RWPE2 (cell line): Measurements from ENCODE around the gene TOPAZ1.

Source experiments
- ATAC-seq: fragments of 200-7000 bp; cut with Tn5 transposase; 3 replicates; pipeline ENCODE4 v1.9.1; 2021; ENCODE audit warnings: low read depth
- DNase-seq: peaks from one replicate; pipeline ENCODE4 v3.0.0-alpha.2; 2020; ENCODE audit warnings: low spot score
- H3K27ac ChIP-seq: fragments of 450-650 bp; 2 replicates; pipeline ENCODE4 v1.5.1; 2017; ENCODE audit warnings: mild to moderate bottlenecking; ENCODE audit not compliant: poor library complexity, severe bottlenecking
- H3K27me3 ChIP-seq: fragments of 250-450 bp; sonication (Bioruptor Pico); 2 replicates; pipeline ENCODE4 v1.5.1; 2021; ENCODE audit warnings: mild to moderate bottlenecking, moderate library complexity; ENCODE audit not compliant: insufficient read depth, poor library complexity, severe bottlenecking
- H3K36me3 ChIP-seq: fragments of 250-450 bp; sonication (Bioruptor Pico); 2 replicates; pipeline ENCODE4 v1.5.1; 2020; ENCODE audit warnings: low read depth, mild to moderate bottlenecking, moderate library complexity
- H3K4me1 ChIP-seq: fragments of 250-450 bp; sonication (Bioruptor Pico); 2 replicates; pipeline ENCODE4 v1.5.1; 2021; ENCODE audit warnings: mild to moderate bottlenecking, moderate library complexity; ENCODE audit not compliant: insufficient read depth, poor library complexity, severe bottlenecking
- H3K4me3 ChIP-seq: fragments of 250-450 bp; sonication (Bioruptor Pico); 2 replicates; pipeline ENCODE4 v1.5.1; 2021; ENCODE audit warnings: mild to moderate bottlenecking, moderate library complexity; ENCODE audit not compliant: severe bottlenecking
- H3K9me3 ChIP-seq: fragments of 250-450 bp; sonication (Bioruptor Pico); 2 replicates; pipeline ENCODE4 v1.5.1; 2021; ENCODE audit warnings: mild to moderate bottlenecking, moderate library complexity; ENCODE audit not compliant: severe bottlenecking
- TF ChIP-seq, protein P1 (sequence below): fragments of 450-650 bp; IDR thresholded peaks from one replicate; pipeline ENCODE4 v1.5.1; 2017; ENCODE audit warnings: mild to moderate bottlenecking, moderate library complexity; ENCODE audit not compliant: poor library complexity, severe bottlenecking

The TOPAZ1 gene

DNA sequence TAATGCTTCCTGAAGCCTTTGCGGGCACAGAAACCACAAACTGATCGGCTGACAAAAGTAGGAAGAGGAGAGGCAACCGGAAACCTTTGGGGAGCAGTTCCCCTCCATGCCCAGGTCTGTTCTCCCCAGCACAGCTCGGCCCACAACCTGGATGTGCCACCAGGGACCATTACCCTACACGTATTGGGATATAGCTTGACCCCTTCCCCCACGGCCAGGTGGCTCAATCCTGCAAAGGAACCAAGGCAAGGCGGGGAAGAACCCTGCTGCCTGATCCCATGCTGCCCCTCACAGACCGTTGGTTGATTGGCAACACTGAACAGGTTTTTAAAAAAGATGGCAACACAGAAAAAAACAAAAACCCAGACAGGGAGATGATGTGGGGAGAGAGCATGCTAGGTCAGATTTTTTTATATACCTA, 77.2 kb downstream of the TOPAZ1 start:
- Histone ChIP-seq H3K27me3 (no peaks in the 10 kb centered on the region), H3K4me1 (no peaks in the 10 kb centered on the region), H3K36me3 (no peaks in the 10 kb centered on the region), H3K4me3 (no peak overlapping the region), H3K27ac (no peak overlapping the region), H3K9me3 (no peaks in the 10 kb centered on the region)
- DNase-seq, result no peak
- ATAC-seq, result no peak
- TF ChIP-seq, protein P1, sequence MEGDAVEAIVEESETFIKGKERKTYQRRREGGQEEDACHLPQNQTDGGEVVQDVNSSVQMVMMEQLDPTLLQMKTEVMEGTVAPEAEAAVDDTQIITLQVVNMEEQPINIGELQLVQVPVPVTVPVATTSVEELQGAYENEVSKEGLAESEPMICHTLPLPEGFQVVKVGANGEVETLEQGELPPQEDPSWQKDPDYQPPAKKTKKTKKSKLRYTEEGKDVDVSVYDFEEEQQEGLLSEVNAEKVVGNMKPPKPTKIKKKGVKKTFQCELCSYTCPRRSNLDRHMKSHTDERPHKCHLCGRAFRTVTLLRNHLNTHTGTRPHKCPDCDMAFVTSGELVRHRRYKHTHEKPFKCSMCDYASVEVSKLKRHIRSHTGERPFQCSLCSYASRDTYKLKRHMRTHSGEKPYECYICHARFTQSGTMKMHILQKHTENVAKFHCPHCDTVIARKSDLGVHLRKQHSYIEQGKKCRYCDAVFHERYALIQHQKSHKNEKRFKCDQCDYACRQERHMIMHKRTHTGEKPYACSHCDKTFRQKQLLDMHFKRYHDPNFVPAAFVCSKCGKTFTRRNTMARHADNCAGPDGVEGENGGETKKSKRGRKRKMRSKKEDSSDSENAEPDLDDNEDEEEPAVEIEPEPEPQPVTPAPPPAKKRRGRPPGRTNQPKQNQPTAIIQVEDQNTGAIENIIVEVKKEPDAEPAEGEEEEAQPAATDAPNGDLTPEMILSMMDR, result no peak

- Histone ChIP-seq H3K27me3 (no peaks in the 10 kb centered on the region), H3K4me3 (no peak overlapping the region), H3K4me1 (no peaks in the 10 kb centered on the region), H3K9me3 (no peaks in the 10 kb centered on the region), H3K27ac (no peak overlapping the region), H3K36me3 (no peaks in the 10 kb centered on the region)
- ATAC-seq (no peak), DNase-seq (no peak)
- TF ChIP-seq, protein P1, result no peak
Measured at GRCh38 chr3:44321335-44321734, 79.6 kb downstream of the TOPAZ1 start.

DNA sequence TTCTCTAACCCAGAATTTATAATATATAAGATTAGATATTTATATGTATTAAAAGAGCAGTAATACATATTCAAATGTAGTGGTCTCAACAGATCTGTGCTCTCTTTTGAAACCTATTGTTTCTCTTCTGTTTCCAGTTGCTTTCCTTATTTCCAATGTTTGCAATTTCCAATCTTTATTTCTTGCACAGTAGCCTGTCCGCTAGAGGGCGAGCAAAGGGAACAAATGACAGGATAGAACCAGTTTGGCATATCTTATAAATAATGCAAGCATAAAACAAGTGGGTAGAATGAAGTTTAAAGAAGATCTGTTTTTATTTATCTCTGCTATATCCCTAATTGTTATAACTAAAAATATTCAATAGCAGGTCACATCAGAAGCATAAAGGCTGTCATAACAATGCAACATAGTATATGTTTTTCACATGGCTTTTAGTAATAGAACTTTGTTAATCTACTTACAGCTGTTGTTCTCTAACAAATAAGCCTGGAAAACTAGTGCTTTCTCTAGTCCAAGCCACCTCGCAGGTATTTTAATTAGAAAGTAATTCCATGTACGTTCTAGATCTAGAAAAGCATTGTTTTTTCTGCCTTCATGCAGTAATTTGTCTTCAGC, 81.8 kb downstream of the TOPAZ1 start:
- DNase-seq (no peak), ATAC-seq (peak; percentile 46; the same call in 1 of the 3 replicates)
- no peak overlapping the region for H3K27ac ChIP-seq
- TF ChIP-seq, protein P1, result peak; percentile 95
- no peaks in the 10 kb centered on the region for H3K4me1 ChIP-seq
- H3K9me3 ChIP-seq, result no peaks in the 10 kb centered on the region
- no peak overlapping the region for H3K4me3 ChIP-seq
- no peaks in the 10 kb centered on the region for H3K27me3 ChIP-seq
- no peaks in the 10 kb centered on the region for H3K36me3 ChIP-seq

- no peak overlapping the region for H3K27ac ChIP-seq
- no peaks in the 10 kb centered on the region for H3K4me1 ChIP-seq
- no peak for ATAC-seq
Measured at GRCh38 chr3:44324584-44324983, 82.9 kb downstream of the TOPAZ1 start.

GRCh38 chr3:44326019-44326418, 84.3 kb downstream of the TOPAZ1 start:
- Histone ChIP-seq H3K36me3 (no peaks in the 10 kb centered on the region), H3K27ac (no peak overlapping the region), H3K4me1 (no peaks in the 10 kb centered on the region), H3K9me3 (no peaks in the 10 kb centered on the region), H3K27me3 (no peaks in the 10 kb centered on the region), H3K4me3 (no peak overlapping the region)
- TF ChIP-seq, protein P1, result no peak
- no peak for ATAC-seq
- DNase-seq, result no peak

More at GRCh38 chr3:44324584-44324983, 82.9 kb downstream of the TOPAZ1 start:
- no peaks in the 10 kb centered on the region for H3K9me3 ChIP-seq
- DNase-seq, result no peak
- H3K36me3 ChIP-seq, result no peaks in the 10 kb centered on the region
- no peak overlapping the region for H3K4me3 ChIP-seq
- no peaks in the 10 kb centered on the region for H3K27me3 ChIP-seq
- TF ChIP-seq, protein P1, result no peak
